Activated effector memory CD4-positive, alpha-beta T cell treated with Interleukin-2 at 50 U/mL for 16 hours (primary cell): Measurements from ENCODE around the gene HS3ST4.

Experiments used
- DNase-seq: peaks from one replicate; pipeline ENCODE4 v3.0.0-alpha.2; 2020

HS3ST4 gene

DNA sequence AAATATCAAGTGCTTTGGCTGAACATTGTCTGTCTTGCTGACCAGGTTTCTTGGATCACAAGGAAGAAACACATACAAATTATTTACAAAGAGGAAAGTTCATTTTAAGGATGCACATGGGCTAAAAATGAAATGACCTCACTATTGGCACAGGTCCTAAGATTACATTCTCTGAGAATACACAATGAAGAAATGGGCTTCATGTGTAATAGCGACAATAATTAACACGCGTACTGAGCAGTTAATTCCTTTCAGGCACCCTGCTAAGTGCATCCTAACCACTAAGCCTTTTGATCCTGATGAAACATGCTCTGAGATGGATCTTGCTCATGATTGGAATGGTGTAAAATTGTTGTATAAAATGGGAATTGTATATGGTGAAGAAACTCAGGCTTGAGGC lies 429.0 kb downstream of the HS3ST4 start:
- no peak for DNase-seq

DNA sequence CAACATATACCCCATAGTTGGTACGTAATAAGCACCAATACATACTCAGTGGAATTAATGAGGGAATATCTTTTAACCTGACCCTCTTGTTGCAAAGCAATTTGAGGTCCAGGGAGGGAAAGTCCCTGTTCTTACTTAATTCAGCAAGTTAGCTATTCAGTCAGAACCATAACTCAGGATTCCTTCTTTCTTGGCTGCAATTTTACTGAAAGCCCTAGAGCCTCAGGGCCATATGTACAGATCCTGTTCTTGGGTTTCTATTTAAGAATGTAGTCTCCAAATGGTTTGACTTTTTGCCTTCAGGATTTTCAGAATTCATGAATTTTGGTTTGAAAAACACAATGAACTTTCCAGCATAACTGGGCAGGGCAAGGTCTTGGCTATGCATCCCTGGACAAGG lies 436.5 kb downstream of the HS3ST4 start:
- DNase-seq, result no peak

DNA sequence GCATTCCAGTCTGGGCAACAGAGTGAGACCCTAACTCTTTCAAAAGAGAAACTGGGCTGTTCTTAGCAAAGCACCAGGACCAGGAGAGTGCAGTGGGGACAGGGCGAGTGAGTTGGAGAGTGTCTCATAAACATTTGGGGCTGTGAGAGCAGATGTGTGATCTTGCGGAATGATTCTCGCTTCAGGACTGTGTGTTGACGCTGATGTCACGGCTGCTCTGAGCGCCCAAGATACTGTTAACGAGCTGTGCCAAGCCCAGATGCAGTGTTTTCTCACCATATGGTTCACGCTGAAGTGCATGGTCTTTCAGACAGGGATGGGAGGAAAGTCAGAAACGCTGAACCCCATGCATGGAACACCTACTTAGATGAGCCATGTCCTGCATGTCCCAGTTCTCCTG lies 438.2 kb downstream of the HS3ST4 start:
- DNase-seq, result no peak

DNA sequence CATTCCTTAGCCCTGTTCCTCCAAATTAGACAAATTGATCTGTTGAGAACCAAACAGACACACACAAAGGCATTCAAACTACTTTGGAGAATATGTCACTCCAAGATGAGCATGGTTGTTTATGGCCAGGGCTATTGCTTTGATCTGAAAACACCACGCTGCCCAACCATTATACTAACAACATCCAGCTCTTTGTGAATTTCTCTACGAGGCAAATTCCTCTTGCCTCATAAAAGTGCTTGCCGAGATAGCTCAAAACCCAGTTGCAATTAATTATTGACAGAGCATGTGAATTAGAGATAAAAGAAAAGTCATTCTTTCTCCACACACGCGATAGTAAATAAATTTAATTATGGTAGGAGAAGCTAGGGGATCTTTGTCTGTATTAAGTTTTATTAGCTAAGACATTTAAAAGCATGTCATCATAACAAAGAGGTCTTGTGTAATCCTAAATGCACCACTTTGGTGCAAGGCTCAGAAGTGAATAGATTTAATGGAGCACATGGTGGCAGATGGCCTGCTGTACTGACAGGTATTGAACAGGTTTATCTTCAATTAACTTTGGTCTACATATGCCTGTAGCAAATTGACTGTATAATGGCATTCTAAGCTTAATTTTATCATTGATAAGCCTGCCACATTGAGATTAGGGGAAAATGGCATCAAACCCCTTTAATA lies 441.8 kb downstream of the HS3ST4 start:
- DNase-seq, result no peak

DNA sequence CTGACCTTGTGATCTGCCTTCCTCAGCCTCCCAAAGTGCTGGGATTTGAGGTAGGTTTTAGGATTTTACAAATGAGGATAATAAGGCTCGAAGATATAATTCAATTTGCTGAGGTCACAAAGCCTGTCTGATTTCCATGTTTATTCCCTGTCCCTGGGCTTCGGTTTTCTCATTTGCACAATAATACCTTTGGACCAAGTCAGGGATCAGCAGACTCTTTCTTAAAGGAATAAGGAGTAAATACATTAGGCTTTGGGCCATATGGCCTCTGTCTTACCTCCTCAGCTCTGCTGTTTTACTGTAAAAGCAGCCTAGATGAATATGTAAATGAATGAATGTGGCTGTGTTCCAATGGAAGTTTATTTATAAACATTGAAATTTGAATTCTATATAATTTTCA lies 442.8 kb downstream of the HS3ST4 start:
- no peak for DNase-seq

DNA sequence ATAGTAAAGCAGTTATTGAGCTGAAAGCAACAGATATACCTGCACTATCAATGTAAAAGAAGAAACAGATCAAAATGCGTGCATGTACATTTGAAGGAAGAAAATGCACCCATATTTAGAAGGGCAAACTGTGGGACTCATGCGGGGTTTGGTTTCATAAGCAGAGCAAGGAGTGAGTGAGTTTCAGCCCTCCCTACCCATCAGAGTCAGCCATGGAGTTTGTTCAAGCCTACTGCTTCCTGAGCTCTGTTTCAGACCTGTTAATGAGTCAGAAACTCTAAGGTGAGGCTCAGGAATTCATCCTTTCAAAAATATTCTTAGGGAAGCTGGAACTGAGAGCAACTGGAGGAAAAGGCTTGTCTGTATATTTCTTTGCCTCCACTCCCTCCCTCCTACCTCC lies 446.2 kb downstream of the HS3ST4 start:
- no peak for DNase-seq

DNA sequence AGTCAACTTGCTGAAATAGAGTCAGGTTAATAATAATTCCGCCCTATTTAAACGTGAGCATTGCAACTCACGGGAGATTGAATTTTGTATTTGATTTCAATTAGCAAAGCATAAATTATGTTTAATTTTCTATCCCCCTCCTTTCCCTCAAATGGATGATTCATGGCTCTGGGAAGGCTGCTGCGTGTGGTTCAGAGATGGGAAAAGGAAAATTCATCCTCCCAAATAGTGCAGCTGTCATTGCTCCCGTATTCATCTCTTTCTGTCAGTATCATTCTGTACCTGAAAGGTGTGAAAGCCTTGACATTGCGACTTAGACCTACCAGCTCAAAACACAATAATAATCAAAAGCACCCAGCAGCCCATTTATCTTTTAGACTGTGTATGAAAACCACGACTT lies 447.3 kb downstream of the HS3ST4 start:
- DNase-seq, result no peak

DNA sequence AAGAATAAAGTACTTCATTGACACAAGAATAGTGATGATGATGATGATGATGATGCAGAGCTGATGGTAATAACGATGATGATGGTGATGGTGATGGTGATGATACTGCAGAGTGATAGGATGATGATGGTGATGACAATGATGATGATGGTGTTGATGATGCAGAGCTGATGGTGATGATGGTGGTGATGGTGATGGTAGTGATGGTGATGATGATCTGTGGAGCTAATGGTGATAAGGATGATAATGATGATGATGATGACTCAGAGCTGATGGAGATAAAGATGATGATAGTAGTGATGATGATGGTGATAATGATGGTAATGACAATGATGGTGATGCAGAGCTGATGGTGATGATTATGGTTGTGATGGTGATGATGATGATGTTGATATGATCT lies 448.1 kb downstream of the HS3ST4 start:
- DNase-seq, result no peak

DNA sequence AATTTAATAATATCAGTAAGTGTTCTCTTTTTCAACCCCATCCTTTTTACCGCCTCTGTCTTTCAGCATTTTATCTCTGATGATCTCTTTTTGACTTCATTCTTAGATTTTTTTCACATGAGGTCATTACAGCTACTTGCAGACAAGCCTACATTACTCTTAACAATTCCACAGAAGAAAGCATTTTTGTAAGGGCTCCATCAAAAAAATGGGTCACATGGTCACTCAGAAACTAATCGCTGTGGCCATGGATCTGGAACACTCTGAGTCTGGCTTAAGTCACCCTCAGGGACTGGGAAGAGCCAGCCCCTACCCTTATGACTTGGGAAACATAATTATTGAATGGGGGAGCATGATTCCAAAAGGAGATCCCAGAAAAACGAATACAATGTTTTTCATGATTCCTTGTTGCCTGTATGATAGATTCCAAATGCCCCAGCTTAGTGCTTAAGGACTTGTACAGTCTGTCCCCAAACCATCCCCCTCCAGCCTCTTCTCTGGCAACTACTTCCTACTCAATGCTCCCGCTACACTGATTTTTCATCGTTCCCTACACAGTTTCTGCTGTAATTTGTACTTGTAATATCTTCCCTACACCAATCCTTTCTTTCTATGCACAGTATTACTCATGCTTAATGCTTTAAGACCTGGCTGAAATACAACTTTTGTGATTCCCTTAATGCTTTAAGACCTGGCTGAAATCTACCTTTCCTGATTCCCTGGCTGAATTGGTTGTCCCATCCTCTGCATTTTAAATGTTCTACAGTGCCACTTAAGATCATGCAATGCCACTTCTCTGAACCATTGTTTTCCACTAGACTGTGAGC lies 457.8 kb downstream of the HS3ST4 start:
- DNase-seq, result no peak

DNA sequence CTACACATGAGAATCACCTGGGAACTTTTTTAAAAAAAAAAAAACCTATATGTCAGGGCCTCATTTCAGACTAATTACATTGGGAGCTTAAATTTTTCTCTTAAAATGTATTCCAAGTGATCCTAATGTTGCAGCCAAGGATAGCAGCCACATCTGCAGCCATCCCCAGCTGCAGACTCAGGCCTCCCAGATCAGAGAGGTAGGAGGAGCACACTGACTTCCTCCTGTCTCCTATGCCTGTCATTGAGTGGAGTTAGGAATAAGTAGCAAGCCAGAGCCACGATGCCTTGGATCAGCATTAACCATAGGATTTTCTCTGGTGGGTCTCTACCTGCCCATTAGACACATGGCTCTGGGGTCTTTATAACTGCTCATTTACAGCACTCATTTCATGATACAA lies 463.5 kb downstream of the HS3ST4 start:
- DNase-seq, result no peak

DNA sequence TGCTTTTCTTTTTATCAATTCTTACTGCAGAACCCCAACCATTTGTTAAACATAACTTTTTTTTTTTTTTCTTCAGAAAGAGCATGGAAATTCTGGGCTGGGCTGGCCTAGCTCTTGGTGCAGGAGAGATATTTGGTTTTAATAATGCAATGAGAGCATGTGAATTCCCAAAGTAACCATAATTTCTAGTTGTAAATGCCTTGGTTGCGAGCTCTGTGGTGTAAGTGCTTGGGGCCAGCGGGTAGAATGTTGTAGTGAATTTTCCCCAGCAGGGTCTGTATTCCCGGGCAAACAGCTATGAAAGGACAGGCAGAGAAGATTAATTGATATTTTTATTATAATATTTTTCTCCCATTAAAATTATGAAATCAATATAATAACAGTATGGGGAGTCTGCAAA lies 465.6 kb downstream of the HS3ST4 start:
- no peak for DNase-seq

DNA sequence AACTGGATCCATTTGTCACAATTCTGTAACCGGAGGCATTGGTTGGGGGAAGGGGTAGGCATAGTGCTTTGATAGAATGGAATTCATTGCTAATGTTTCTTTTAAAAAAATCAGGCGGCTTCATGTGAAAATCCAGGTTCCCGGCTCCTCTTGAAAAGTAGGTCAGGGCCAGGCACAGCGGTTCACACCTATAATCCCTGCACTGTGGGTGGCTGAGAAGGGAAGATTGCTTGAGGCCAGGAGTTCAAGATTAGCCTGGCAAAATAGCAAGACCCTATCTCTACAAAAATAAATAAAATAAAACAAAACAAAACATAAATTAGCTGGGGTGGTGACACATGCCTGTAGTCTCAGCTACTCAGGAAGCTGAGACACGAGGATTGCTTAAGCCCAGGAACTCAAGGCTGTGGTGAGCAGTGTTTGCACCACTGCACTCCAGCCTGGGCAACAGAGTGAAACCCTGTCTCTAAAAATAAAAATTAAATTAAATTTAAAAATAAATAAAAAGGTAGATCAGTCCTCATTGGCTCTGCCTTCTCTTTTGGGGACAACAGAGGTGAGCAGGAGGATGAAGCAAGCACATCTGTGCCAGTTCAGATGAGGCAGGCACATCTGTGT lies 466.5 kb downstream of the HS3ST4 start:
- no peak for DNase-seq

DNA sequence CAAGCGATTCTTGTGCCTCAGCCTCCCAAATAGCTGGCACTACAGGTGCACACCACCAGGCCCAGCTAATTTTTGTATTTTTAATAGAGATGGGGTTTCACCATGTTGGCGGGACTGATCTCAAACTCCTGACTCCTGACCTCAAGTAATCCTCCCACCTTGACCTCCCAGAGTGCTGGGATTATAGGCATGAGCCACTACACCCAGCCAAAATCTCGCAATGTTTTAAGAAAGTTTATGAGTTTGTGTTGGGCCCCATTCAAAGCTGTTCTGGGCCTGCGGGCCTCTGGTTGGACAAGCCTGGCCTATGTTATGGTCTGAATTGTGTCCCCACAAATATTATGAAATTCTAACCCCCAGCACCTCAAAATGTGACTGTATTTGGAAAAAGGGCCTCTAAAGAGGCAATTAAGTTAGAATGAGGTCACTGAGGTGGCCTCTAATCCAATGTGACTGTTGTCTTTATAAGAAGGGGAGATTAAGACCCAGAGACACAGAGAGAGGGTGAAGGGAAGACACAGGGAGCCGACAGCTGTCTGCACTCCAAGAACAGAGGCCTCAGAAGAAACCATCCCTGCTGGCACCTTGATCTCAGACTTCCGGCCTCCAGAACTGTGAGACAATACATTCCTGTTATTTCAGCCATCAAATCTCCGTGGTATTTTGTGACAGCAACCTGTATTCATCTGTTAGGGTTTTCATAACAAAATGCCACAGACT lies 469.9 kb downstream of the HS3ST4 start:
- DNase-seq, result no peak

DNA sequence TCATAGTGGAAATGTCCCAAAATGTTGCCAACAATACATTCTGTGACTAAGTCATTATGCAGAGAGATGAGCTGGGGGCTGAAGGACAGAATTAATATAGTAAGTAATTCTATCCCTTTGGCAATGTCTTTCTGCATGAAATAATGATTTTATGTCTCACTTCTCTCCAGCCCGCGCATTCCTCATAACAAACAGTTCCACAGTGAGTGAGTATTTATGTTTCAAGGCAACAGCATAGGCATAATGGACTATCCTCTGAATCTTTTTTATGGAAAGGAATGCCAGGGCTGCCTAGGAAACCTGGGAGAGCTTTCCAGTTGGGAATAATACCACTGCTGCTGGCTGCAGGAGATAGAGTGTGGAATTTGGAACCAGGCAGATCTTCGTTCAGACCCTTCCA lies 477.7 kb downstream of the HS3ST4 start:
- DNase-seq, result no peak

DNA sequence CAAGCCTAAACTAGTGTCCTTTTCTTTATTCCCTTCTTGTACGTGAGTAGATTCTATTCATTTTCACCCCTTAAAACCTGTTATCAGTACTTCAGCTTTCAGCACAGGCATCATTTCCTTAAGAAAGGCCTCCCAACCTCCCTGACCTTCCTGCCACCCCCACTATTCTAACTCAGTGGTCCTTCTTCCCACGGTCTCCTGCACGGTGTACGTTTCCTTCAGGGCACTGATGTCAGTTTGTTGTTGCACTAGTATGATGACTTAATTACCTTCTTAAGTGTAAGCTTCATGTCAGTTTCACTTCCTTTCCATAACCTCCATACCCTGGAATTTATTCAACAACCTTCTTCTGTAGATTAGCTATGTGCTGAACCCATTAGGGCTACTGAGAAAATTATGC lies 484.2 kb downstream of the HS3ST4 start:
- DNase-seq, result no peak

DNA sequence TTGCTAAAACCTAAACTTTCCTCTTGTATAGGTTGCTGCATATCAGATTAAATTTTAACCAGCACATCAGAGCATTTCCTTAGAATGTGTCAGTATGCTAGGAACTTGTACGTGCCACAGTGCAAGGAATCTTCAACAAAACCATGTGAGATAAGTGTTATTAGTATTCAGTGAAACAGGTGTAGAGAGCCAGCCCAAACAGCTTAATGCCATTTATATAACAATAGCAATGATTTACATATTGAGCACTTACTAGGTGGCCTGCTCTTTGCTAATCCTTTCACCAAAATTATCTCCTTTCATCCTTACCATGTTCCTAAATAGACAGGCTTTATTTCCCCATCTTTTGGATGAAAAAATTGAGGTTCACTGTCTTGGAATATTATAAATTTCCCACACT lies 485.7 kb downstream of the HS3ST4 start:
- no peak for DNase-seq

DNA sequence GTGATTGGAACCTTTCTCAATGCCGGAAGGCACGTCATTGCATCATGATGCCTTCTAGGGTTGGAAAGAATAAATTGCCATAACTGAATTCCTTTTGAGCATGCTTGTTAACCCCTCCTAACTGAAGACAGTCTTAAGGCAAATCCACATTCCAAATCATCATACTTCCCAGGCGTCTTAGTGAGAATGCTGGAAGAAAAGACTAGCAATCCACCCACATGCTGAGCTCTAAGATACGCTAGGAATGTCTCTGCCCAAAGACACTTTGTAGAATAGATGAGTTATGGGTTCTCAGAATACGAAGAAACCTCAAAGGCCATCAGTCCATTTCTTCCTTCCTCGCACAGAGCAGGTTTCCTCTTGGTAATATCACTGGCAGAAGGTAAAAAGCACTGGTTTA lies 486.5 kb downstream of the HS3ST4 start:
- DNase-seq, result no peak

DNA sequence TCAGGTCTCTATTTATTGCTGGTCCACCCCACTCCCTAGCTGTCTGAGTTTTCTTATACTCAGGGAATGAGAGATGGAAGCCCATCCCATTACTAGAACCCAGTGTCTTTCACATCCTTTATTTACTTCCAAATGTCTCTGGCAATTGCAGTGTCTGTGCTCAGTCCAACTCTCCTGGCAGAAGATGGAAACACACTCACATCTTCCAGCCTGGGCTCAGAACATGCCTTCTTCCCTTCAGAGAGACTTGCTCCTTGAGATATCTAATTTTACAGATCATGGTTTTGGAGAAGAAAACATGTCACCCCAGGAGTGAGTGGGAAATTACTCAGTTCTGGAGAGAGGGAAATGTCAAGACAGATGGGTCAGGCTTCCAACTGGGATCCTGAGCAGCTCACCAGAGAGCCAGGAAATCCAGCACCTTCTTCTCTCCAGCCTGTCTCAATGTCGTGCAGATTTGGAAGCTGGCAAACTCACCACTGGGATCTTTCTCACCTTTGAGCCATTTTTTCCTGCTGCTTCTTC lies 494.4 kb downstream of the HS3ST4 start:
- no peak for DNase-seq
